ENCODE results near the gene MYT1. TPM values are rescaled to one million over a fixed set of nuclear protein-coding genes. Genes with fewer than 3 reads are reported as not detected.

Gene MYT1
- polyA plus RNA-seq, 1 of the 3 experiments (the other 2 are of a cell fraction): 0.10 TPM

GRCh38 chr20:64160526-64161355 is 3.5 kb upstream of the MYT1 start:
- Histone ChIP-seq H3K27ac (ENCODE audit: low read depth in 2 of 2, low read length in 1 of 2) (no peak overlapping the region), H3K4me1 (ENCODE audit: control insufficient read depth in 1 of 2, insufficient read depth in 2 of 2, low read depth in 1 of 2, low read length in 1 of 2) (peaks cover 0 to 48% of the 10 kb centered on the region in 2 experiments; a peak in 2 of 4 replicates), H4K20me1 (ENCODE audit: insufficient read depth) (no peaks in the 10 kb centered on the region), H3K79me2 (ENCODE audit: insufficient read depth) (no peaks in the 10 kb centered on the region), H3K27me3 (ENCODE audit: insufficient read depth) (peaks cover 20% of the 10 kb centered on the region), H3K9ac (no peak overlapping the region), H3F3A (replicated peaks; ENCODE audit: insufficient read depth) (no peaks in the 10 kb centered on the region), H3K9me2 (no peaks in the 10 kb centered on the region), H3K4me2 (no peak overlapping the region), H3K4me3 (ENCODE audit: low read depth in 2 of 2, low read length in 1 of 2) (no peak overlapping the region), H2AFZ (ENCODE audit: low read depth) (no peak overlapping the region), H3K36me3 (replicated peaks in 1 of 2; ENCODE audit: control insufficient read depth in 1 of 2, insufficient read depth in 2 of 2, low read length in 1 of 2) (no peaks in the 10 kb centered on the region), H3K9me3 (no peaks in the 10 kb centered on the region)
- TF ChIP-seq FOSL2 (IDR thresholded peaks at IDR 0.05; ENCODE audit: borderline replicate concordance, low read depth) (no peak), SMC3 (IDR thresholded peaks at IDR 0.05; ENCODE audit: low read depth, low read length) (no peak), SIN3A (IDR thresholded peaks at IDR 0.05; ENCODE audit: borderline replicate concordance, low read depth, low read length) (no peak), REST (IDR thresholded peaks at IDR 0.05; ENCODE audit: low read depth, low read length) (no peak), MEF2A (IDR thresholded peaks at IDR 0.05; ENCODE audit: borderline replicate concordance, low read depth) (no peak), EZH2phosphoT487 (IDR thresholded peaks at IDR 0.05; ENCODE audit: borderline replicate concordance, low read depth) (no peak), IRF3 (IDR thresholded peaks at IDR 0.05; ENCODE audit: low read depth, low read length) (no peak)
- DNase-seq: no peak
- CTCF ChIA-PET: interaction anchor here (1.5 kb wide), 1 partner anchor 40 kb away, joined by 7 read pairs; no protein-coding TSS in a partner anchor
- WGBS (ENCODE audit: low lambda C conversion rate): 55% methylated on average over 25 of the region's 32 CpGs
- POLR2A ChIA-PET: no interaction called here

GRCh38 chr20:64161356-64162238 is 2.7 kb upstream of the MYT1 start:
- H3K79me2 ChIP-seq (ENCODE audit: insufficient read depth): no peaks in the 10 kb centered on the region
- H3K9me2 ChIP-seq: no peaks in the 10 kb centered on the region
- peaks cover 28% of the 10 kb centered on the region for H3K27me3 ChIP-seq (ENCODE audit: insufficient read depth)
- no peaks in the 10 kb centered on the region for H4K20me1 ChIP-seq (ENCODE audit: insufficient read depth)
- H2AFZ ChIP-seq (ENCODE audit: low read depth): no peak overlapping the region
- H3K27ac ChIP-seq (ENCODE audit: low read depth in 2 of 2, low read length in 1 of 2): no peak overlapping the region
- H3K4me1 ChIP-seq (ENCODE audit: control insufficient read depth in 1 of 2, insufficient read depth in 2 of 2, low read depth in 1 of 2, low read length in 1 of 2): peaks cover 0 to 48% of the 10 kb centered on the region in 2 experiments; a peak in 2 of 4 replicates
- ChIA-PET POLR2A (no interaction called here), CTCF (interaction anchor here (0.8 to 1.5 kb wide), 2 partner anchors 41 to 59 kb away, joined by 3 to 7 read pairs; no protein-coding TSS in a partner anchor)
- DNase-seq: no peak
- 79% methylated on average over 33 of the region's 33 CpGs for WGBS (ENCODE audit: low lambda C conversion rate)
- no peak overlapping the region for H3K4me2 ChIP-seq
- H3K9me3 ChIP-seq: no peaks in the 10 kb centered on the region
- H3K9ac ChIP-seq: no peak overlapping the region
- no peak overlapping the region for H3K4me3 ChIP-seq (ENCODE audit: low read depth in 2 of 2, low read length in 1 of 2)
- no peaks in the 10 kb centered on the region for H3F3A ChIP-seq (replicated peaks; ENCODE audit: insufficient read depth)
- TF ChIP-seq RAD21 (IDR thresholded peaks at IDR 0.05; ENCODE audit: low read length) (no peak), REST (IDR thresholded peaks at IDR 0.05; ENCODE audit: low read depth, low read length) (peak; percentile 89), MAX (IDR thresholded peaks at IDR 0.05; ENCODE audit: low read depth) (no peak), GABPA (IDR thresholded peaks at IDR 0.05; ENCODE audit: low read depth) (no peak), FOXM1 (IDR thresholded peaks at IDR 0.05; ENCODE audit: low read depth) (no peak)
- no peaks in the 10 kb centered on the region for H3K36me3 ChIP-seq (replicated peaks in 1 of 2; ENCODE audit: control insufficient read depth in 1 of 2, insufficient read depth in 2 of 2, low read length in 1 of 2)
